Stimulated activated CD4-positive, alpha-beta T cell treated with anti-CD3 and anti-CD28 coated beads, Interleukin-15, amount 100 ng/mL, for 24 hours (primary cell): Measurements from ENCODE around the gene CTIF.

Experiments used
- DNase-seq: peaks from one replicate; pipeline ENCODE4 v3.0.0-alpha.2; 2020

CTIF gene

DNA sequence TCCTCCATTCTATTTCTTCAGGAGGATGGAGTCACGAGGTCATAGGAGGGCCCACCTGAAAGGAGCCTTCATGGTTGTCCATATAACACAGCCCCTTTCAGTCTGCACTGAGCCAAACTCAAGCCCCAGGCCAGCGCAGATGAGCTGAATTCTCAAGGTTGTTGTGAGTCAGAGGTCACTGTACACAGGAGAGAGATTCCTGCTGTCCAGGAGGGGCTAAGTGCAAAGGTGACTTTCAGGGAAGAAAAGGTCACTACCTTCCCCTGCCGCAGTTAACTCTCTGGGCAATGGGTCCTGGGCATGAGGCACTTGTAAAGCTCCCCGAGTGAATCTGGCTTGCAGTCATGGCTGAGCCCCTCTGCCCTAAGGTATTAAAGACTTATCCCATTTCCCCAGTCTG lies 150.7 kb downstream of the CTIF start:
- DNase-seq = no peak

DNA sequence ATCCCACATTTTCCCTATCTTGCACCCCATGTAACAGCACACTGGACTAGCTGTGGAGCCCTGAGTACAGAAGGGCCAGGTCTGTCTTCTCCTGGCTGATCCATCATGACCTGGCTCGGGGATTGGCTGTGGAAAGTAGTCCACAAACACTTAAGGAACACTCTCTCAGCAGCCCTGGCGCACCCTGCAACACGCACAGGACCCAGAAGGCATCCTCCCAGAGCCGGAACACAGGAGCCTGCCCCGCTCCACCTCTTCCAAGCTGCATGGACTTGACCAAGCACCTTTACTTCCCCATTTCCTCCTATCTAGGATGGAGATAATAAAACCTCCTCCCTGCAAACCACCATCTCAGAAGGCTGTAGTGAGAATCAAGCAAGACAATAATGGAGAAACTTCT lies 151.7 kb downstream of the CTIF start:
- no peak for DNase-seq

DNA sequence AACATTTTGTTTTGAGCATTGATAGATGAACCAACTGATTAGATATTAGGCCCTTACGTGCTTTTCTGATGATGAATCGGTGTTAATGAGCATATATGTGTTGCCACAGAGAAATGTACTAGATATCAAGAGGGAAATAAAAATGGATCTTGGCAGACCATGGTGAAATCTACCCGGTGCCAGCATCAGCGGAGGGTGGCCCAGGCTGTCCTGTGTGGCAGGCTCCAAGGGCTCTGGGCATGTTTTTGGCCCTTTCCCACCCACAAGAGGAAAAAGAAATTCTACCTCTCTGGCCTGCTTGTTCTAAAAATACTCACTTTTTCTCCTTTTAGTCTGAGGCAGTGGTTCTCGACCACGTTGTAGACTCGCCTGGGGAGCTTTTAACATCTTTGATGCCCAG lies 154.2 kb downstream of the CTIF start:
- DNase-seq = no peak

DNA sequence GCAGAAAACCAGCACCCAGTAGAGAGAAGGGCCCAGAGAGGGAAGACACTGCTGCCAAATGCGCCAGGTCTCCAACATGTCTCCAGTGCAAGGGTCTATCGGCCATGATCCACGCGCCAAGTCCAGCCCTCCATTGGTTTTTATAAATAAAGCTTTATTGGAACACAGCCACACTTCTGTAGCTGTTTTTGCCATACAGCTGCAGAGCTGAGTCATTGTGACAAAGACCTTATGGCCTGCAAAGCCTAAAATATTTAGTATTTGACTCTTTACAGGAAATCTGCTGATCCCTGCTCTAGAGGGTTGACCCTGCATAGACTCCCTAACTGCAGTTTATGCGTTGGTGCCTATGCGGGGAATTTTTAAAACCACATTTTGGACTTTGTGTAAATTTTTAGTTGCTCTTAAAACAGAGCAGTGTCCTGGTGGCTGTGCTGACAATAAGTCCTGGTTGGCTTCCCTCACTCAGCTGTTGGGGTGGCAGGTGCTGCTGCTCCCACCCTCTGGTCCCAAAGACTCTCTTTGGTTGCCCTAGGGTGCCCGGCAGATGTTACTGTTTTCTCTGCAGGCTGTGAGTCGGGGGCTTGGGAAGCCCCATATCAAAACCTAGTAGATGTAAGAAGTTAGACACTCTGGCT lies 154.9 kb downstream of the CTIF start:
- no peak for DNase-seq

DNA sequence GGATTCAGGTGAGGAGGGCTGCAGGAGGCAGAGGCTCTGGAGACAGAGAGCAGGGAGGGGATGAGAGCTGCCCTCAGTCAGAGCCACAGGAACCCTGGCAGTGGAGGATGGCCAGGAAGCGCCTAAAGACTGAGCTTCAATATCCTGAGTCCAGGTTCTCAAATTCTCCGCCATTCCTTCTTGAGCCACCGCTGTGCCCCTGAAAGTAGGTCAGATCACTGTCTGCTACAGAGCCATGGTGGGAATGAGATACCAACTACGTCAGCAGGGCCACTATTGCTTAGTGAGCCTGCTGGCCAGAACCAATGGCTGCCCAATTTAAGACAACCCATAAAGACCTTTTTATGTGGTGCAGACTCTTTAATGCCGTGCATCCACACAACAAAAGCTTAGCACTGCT lies 155.5 kb downstream of the CTIF start:
- DNase-seq = no peak

DNA sequence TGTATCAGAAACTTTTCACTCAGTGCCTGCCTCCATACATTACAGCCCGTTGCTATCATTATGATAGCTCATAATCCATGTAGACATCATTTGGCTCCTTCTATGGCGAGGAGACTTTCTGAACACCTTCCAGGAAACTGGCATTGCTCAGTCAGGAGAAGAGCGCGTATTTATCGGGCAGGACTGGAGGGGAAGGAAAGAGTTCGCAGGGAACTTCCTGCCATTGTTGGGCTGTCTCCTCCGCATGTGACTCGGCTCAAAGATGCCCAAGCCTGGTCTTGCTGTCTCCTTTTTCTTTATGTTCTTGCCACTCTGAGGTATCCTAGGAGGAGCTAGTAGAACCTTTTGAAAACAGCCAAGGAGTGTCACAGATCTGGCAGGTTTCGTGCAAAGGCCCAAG lies 156.8 kb downstream of the CTIF start:
- DNase-seq = no peak

DNA sequence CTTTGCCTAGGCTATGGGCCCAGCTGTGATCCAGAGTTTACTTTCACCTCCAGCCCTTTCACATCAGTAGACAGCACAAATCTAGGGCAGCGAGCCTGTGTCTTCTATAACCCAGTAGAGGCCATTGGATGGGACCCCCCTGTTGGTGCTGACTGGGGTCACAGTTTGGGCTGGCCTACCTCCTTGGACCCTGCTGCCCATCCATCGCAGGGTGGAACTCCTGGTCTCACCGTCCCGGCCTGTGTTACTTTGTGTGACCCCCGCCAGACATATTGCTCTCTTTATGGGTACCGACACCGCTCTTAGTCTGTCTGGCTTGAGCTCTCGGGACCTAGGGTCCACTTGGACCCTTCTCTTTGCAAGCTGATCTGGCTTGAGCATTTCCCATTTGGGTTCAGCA lies 157.4 kb downstream of the CTIF start:
- DNase-seq = no peak

DNA sequence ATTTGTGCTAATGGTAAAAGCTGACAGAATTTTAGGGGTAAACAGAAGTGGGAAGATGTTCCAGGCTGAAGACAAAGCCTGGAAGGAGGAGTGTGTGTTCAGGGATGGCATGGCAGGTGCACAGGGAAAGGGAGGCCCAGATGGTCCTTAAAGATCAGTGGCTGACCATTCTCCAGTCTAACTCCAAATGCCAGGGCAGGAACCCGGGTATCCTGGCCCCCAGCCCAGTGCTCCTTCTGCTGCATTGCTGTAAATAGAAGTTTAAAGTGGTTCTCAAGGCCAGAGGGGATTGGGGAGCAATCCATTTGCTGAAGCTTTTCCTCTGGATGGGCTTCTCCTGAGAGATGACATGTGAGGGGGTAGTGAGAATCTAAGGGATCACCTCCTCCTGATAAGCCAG lies 158.6 kb downstream of the CTIF start:
- no peak for DNase-seq

DNA sequence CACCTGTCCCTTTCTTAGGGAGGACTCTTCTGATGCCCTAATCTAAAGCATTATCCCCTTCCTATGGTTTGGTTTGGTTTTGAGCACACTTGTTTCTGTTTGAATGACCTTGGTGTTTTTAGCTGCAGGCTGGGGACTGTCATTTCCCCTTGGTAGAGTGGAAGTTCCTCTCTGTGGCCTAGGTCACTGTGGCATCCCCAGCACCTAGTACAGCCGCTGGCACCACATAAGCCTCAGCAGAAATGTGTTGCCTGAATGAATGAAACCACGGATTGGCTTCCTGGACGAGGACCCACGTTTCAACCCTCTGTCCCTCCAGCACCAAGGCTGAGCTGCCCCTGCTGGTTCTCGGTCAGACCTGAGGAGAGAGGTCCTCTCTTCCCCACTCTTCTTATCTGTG lies 159.9 kb downstream of the CTIF start:
- DNase-seq = no peak

DNA sequence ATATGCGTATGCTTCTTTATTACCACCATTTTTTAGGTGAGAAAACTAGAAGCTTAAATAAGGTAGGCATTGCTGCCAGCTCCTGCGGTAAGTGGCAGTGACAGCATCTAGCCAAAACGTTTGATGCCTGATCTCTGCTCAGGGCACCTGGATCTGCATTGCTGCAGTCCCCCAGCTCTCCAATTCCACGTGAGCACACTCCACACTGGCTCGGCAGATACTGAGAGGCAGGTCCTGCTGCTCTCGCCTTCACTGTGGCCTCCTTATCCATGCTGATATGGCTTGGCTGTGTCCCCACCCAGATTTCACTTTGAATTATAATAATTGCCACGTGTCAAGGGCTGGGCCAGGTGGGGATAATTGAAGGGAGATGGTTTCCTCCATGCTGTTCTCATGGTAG lies 160.9 kb downstream of the CTIF start:
- DNase-seq = no peak

DNA sequence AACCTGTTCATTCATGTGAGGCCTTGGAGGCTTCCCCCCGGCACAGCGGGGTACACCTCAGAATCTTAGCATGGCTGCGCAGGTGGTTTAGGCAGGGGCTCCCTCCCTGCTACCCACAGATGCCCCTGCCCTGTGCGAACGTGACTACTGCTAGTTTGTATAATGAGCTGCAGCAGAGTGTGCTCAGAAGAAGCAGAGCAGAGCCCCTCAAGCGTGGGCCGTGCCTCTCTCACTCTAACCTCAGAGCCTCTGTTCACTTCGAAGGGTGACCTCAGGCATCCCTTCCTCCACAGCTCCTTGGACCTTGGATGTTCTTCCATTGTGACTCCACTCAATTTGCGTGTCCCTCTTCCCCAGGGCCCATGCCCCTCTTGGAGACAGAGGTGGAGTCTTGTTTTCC lies 161.6 kb downstream of the CTIF start:
- DNase-seq = no peak

DNA sequence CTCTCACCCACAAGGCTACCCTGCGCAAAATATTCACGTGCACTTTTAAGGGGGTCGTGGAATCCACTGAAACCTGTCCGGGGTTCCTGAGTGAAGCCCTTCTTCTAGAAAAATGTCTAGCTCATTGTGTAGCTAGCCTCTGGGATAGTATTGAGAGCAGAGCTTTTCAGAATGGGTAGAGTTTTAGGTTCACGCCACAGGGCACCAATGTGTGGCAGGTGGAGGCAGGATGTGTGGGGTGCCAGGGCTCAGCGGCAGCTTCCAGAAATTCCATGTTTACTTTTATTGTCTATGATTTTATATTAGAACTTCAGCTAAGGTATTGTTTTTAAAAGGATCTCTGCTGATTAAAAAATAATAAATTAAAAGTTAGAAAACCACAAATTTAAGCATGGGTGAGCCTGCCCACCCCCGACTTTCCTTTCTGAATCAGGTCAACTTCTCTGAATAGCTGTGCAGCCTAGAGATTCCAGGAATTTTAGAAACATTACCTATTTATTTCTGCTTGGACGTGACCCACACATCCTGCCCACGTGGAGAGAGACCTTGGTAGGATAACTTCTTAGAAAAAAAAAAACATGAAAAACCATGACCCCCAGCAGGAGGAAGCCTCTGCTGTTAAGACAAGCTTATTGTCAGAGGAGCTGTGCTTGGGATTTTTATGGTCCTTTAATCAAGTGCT lies 163.7 kb downstream of the CTIF start:
- DNase-seq = no peak

DNA sequence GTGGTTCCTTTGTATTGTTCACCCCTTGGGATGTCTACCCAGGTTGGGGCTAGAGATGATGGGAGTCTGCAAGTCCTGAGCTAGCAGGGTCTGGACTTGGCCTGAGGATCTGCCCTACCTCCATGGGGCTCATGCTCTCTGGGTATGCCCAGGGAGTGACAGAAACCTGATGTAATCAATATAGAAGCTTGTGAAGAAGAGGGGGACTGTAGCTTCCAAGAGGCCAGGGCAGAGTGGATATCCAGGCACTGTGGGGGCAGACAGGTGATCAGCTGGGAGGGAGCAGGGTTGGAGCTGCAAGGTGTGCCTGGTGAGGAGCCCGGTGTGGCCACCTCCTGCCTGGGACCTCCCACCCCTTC lies 164.2 kb downstream of the CTIF start:
- DNase-seq = no peak

DNA sequence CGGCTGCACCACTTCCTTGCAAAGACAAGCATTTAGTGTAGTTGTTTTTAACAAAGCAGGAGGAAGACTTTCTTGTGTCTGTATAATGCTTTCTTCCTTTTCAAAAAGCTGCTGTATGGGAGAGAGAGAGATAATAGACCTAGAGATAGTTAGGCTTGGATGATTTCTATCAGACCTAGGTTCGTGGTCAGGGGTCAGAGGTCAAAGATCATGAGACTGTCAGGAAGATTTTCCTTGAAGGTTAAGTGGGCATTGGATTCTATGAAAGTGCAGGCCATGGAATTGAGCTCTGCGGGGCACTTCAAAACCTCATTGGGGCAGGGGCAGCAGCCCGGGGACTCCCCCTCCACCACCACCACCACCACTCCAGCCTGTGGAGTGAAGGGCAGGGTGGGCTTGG lies 164.6 kb downstream of the CTIF start:
- no peak for DNase-seq

DNA sequence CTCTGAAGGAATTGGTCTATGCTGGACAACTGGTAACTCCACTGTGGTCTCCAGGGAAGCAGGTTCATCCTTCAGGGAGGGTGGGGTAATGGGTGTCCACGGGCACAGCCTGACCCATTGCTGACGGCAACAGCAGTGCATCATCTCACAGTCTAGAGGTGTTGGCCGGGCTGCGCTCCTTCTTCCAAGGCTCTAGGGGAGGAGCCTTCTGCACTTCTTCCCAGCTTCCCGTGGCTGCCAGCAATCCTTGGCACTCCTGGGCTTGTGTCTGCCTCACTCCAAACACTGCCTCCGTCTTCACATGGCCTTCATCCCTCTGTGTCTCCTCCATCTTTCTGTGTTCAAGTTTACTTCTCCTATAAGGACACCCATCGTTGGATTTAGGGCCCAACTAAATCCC lies 166.2 kb downstream of the CTIF start:
- DNase-seq = no peak

DNA sequence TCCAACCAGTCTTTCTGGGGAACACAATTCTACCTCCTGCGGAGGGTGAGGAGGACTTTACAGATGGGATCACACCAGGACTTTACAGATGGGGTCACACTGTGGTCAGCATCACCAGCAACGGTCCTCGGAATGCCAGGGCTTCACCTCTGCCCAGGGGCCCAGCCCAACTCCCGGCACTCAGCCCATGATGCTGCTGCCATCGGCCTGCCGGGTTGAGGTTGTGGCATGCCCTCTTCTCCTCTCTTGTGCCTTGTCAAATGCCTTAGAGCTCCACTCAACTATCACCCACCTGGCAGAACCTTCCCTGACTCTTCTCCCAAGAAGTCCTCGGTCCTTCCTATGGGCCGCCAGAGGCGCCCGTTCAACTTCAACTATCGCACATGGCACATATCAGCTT lies 166.7 kb downstream of the CTIF start:
- no peak for DNase-seq

DNA sequence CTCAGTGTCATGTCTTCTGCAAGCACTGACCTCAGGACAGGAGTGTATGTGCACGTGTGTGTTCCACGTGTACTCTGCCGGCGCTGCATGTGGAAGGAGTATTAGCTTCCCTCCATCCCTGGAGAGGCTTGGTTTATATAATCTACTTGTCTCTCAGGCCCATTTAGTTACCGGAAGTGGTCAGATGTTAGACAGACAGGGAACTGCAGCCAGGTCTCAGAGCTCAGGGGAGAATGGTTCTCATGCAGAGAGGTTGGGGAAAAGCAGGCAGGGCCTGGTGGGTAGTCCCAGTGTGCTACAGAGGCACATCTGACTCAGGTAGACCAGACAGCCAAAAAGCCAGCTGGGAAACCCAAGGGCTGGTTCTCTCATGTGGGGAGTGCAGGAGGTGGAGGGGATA lies 167.9 kb downstream of the CTIF start:
- DNase-seq = no peak

DNA sequence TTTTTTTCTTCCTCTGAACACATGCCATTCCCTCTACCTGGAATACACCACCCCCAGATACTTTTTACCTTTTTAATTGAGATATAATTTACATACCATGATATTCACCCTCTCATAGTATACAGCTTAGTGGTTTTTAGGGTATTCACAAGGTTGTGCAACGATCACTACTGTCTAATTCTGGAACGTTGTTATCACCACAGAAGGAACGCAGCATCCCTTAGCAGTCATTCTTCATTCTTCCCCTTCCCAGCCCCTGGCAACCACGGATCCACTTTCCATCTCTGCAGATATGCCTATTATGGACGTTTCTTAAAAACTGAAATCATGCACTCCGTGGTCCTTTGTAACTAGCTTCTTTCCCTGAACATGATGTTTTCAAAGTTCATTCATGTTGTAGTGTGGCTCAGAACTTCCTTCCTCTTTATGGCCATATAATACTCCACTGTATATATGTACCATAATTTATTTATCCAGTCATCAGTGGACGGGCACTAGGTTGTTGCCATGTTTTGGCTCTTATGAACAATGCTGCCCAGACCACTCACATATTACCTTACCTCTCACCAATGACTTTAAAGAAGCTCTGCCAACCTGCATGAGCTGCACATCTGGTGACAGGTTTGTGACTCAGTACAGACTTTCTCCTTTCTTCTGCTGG lies 168.9 kb downstream of the CTIF start:
- no peak for DNase-seq

DNA sequence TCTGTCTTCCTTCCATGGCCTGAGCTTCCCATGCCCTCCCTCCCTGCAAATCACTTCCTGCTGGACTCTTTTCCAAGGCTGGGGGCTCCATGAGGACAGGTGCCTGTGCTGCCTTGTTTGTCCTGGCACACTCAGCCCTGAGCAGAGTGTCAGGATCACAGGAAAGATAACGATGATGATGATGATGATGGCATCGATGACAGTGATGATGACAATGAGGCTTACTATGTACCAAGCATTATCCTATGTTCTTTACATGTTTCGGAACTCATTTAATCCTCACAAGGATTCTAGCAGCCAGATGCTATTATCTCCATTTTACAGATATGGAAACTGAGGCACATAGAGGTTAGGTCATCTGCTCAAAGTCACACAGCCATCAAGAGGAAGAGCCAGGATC lies 170.0 kb downstream of the CTIF start:
- no peak for DNase-seq

DNA sequence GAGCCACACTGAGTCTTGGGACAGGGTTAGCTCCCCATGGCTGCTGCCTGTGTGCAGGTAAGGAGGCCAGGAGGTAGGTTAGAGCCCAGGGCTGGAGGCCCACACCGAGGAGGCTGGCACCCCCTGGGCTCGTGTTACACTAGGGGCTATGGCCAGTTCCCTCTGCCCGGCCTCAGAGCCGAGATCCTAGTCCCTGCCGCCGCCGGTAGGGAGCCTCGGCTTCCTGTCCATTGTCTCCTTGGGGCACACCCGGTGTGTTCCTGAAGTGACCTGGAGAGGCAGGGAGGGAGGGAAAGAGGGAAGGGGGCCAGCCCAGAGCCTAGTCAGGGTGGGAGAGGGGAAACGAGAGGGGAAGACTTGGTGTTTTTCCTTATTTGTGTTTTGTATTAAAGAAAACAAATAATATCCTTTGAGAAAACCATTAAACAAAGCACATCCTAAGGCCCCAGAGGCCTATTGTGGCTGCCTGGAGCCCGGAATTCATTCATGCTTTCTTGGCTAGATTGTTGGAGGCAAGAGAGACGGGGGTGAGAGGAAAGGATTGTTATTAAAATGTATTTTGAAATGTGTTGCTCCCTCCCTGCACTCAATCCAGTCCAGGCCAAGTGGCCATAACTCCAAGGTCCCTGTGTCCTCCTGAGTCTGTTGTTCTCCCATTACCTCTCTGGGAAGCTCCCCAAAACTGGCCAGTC lies 170.7 kb downstream of the CTIF start:
- no peak for DNase-seq

DNA sequence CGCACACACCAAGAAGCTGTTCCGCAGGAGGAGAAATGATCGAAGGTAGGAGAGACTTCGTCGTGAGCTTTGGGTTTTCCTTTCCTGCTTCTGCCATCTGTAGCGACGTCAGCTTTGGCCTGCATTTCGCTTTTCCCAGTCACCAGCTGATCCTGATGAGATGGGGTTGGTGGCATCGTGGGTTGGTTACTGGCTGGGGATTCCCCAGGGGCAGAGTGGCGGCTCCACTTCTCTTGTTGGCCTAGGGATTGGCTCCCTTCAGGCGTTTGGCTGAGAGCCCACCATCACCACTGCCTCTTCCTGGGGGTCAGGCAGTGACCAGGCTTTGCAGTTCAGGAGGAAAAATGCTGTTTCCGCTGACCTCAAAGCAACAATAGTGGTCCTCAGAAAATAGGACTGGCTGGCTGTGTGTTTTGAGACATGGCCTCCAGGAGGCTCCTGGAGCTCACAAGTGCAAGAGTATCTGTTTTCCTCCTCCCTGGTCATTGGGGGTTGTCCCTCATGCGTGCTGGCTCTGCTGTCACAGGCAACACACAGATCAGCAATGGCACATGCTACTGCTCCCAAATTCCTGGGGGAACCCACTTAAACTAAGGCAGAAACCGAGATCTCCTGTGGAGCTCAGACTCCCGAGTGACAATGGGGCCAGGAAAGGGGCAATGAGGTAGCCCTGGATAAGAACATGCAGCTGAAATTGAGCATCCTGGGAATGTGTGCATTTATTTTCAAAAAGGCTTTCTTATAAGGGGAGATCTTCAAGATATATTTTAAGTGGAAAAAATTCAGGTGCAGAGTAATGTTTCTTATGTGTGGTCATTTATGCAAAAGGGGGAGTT lies 173.0 kb downstream of the CTIF start:
- DNase-seq = peak; percentile 10

DNA sequence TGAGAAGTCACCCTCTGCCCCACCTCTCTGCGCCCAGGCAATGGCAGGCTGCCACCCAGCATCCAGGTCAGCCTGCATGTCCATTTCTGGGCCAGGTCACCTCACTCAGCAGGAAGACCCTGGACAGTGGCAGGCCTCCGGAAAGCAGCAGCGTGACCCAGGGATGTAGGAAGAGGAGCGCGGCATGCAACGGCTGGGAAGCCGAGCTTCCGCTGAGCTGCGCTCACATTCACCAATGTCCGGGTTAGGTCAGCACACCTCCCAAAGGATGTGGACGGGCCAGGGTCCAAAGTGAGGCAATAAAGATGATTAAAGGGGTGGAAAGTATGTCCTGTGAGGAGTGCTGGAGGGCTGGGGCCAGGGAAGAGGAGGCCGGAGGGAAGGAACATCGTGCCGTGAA lies 174.5 kb downstream of the CTIF start:
- DNase-seq = no peak

DNA sequence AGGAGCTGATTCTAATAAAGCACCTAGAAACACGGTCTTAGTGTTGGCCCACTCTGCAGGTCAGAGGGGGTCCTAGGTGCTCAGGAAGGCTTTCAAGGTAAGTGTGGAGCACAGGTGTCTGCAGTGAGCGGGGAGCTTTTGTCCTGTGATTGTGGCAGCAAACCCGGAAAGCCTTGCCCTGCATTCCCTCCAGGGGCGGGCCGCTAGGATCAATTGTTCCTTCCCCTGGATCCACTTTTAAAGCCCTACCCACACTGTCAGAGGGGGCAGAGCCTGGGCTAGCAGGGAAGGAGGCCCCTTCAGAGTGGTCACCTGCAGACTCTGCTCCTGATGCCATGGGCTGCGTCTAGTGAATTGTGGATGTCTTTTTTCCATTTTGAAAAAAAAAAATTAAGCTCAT lies 176.0 kb downstream of the CTIF start:
- DNase-seq = no peak
